WTC11 (cell line): ENCODE data around the gene SUMF1. TPM values are rescaled to one million over a fixed set of nuclear protein-coding genes. Genes with fewer than 3 reads are reported as not detected.

Source experiments
- ATAC-seq: fragments of 200-7000 bp; cut with Tn5 transposase; 2 replicates; pipeline ENCODE4 v1.10.0; 2021; ENCODE audit warnings: mild to moderate bottlenecking, moderate library complexity
- CTCF ChIA-PET: fragments of 300-600 bp; sonication (Branson Sonifier 250); formaldehyde crosslinking; loops from one replicate; lab custom pipeline; 2021; ENCODE audit warnings: antibody characterized with exemption; lab: Charles Lee
- POLR2A ChIA-PET: fragments of 350-600 bp; sonication (Branson Sonifier 250); formaldehyde crosslinking; loops from one replicate; lab custom pipeline; 2021; ENCODE audit warnings: antibody characterized with exemption; lab: Charles Lee
- DNase-seq: peaks from one replicate; pipeline ENCODE4 v3.0.0; 2021; ENCODE audit warnings: low spot score
- H3K27ac Mint-ChIP-seq: 2 replicates; pipeline ENCODE4 v1.8.0; 2021; ENCODE audit warnings: mixed read lengths
- H3K27me3 Mint-ChIP-seq: 2 replicates; pipeline ENCODE4 v1.8.0; 2021; ENCODE audit warnings: low read depth, mild to moderate bottlenecking, moderate library complexity, mixed read lengths
- H3K36me3 Mint-ChIP-seq: 2 replicates; pipeline ENCODE4 v1.8.0; 2021; ENCODE audit warnings: mixed read lengths
- H3K4me1 Mint-ChIP-seq: 2 replicates; pipeline ENCODE4 v1.8.0; 2022; ENCODE audit warnings: mixed read lengths
- H3K4me3 Mint-ChIP-seq: 2 replicates; pipeline ENCODE4 v1.8.0; 2021; ENCODE audit warnings: mild to moderate bottlenecking, moderate library complexity, mixed read lengths
- H3K9me3 Mint-ChIP-seq: 2 replicates; pipeline ENCODE4 v1.8.0; 2021; ENCODE audit warnings: mixed read lengths
- CREB1 ChIP-seq: sonication (generic); formaldehyde crosslinking; IDR thresholded peaks from 2 replicates; pipeline ENCODE4 v1.8.0; 2023; ENCODE audit warnings: mild to moderate bottlenecking, missing genetic modification reagents
- ESRRA ChIP-seq: sonication (generic); formaldehyde crosslinking; IDR thresholded peaks from 2 replicates; pipeline ENCODE4 v1.8.1; 2022; ENCODE audit warnings: mild to moderate bottlenecking, missing genetic modification reagents, borderline replicate concordance
- FOXJ3 ChIP-seq: sonication (generic); formaldehyde crosslinking; IDR thresholded peaks from 2 replicates; pipeline ENCODE4 v1.9.0; 2021; ENCODE audit warnings: missing genetic modification reagents, mild to moderate bottlenecking, borderline replicate concordance
- GRHL2 ChIP-seq: fragments of 250-450 bp; sonication (Bioruptor Pico); IDR thresholded peaks from 2 replicates; pipeline ENCODE4 v1.8.0; 2022; ENCODE audit warnings: mild to moderate bottlenecking, moderate library complexity; ENCODE audit not compliant: insufficient replicate concordance, severe bottlenecking
- JAZF1 ChIP-seq: fragments of 250-450 bp; sonication (Bioruptor Pico); IDR thresholded peaks from 2 replicates; pipeline ENCODE4 v1.9.0; 2021; ENCODE audit warnings: moderate library complexity, mild to moderate bottlenecking, inconsistent platforms
- JUN ChIP-seq: sonication (generic); formaldehyde crosslinking; IDR thresholded peaks from 2 replicates; pipeline ENCODE4 v1.8.0; 2023; ENCODE audit warnings: mild to moderate bottlenecking, missing genetic modification reagents
- PREB ChIP-seq: sonication (generic); formaldehyde crosslinking; IDR thresholded peaks from 2 replicates; pipeline ENCODE4 v1.8.1; 2022; ENCODE audit warnings: mild to moderate bottlenecking, missing genetic modification reagents, moderate library complexity, borderline replicate concordance
- ZNF396 ChIP-seq: fragments of 250-450 bp; sonication (Bioruptor Pico); IDR thresholded peaks from 2 replicates; pipeline ENCODE4 v1.8.0; 2021; ENCODE audit warnings: mild to moderate bottlenecking, moderate library complexity, borderline replicate concordance
- ZNF416 ChIP-seq: fragments of 250-450 bp; sonication (Bioruptor Pico); IDR thresholded peaks from 2 replicates; pipeline ENCODE4 v1.9.0; 2021; ENCODE audit warnings: mild to moderate bottlenecking, inconsistent platforms
- ZNF423 ChIP-seq: fragments of 250-450 bp; sonication (Bioruptor Pico); IDR thresholded peaks from 2 replicates; pipeline ENCODE4 v2.1.2; 2022; ENCODE audit warnings: mild to moderate bottlenecking, moderate library complexity
- ZNF425 ChIP-seq: fragments of 250-450 bp; sonication (Bioruptor Pico); conservative IDR thresholded peaks from 2 replicates; pipeline ENCODE4 v1.9.0; 2021; ENCODE audit warnings: mild to moderate bottlenecking
- ZNF671 ChIP-seq: fragments of 250-450 bp; sonication (Bioruptor Pico); IDR thresholded peaks from 2 replicates; pipeline ENCODE4 v1.8.0; 2021; ENCODE audit warnings: mild to moderate bottlenecking
- total RNA-seq: library from RNA; stranded (reverse); gene quantifications from 3 replicates; pipeline ENCODE4 v1.2.3, GENCODE V29; 2021
- TF ChIP-seq, protein P1 (sequence below): fragments of 250-450 bp; sonication (Bioruptor Pico); IDR thresholded peaks from 2 replicates; pipeline ENCODE4 v1.9.0; 2021; ENCODE audit warnings: mild to moderate bottlenecking

SUMF1 gene
- total RNA-seq, 1 experiment from 2014 or later: 10.4 TPM

DNA sequence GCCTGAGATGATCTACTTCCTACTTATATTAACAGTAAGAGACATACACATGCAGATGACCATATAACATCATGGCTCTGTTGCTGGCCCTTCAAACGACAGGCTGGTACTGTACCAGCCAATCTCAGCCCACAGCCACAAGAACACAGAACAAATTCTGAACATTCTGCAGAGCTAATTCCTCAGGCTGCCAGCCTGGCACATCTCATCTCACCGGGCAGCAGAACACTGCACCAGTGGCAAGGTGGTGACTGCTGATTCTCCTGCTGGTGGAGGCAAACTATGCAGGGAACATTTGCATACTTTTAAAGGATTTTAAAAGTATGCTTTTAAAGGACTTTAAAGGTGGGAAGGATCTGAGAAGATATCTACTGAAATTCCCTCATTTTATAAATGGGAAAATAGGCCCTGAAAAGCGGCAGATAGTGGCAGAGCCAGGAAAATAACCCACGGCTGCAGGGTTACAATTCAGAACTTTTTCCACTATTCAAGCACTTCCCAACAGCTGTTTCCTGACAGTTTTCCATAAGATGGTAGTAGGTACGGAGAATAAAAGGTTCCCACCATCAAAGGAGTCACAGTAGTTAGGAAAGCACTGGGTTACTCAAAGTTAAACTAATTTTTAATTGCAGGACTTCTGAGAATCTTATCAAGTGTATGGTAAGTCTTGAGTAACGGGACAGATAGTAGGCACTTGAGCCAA is 37.3 kb downstream of the SUMF1 start:
- H3K4me1 Mint-ChIP-seq: peaks cover 37% of the 10 kb centered on the region
- H3K9me3 Mint-ChIP-seq: peaks cover 23% of the 10 kb centered on the region
- ChIA-PET CTCF (interaction anchor here (1.7 kb wide), 1 partner anchor 10 kb away, joined by 4 read pairs; no protein-coding TSS in a partner anchor), POLR2A (no interaction called here)
- DNase-seq (no peak), ATAC-seq (no peak)
- TF ChIP-seq PREB (CRISPR knock-in tag) (no peak), ZNF671 (CRISPR knock-in tag) (no peak), JAZF1 (no peak), ZNF396 (CRISPR knock-in tag) (no peak)
- no peak overlapping the region for H3K27ac Mint-ChIP-seq
- peaks cover 22% of the 10 kb centered on the region for H3K36me3 Mint-ChIP-seq
- no peak overlapping the region for H3K4me3 Mint-ChIP-seq
- H3K27me3 Mint-ChIP-seq: peaks cover 35% of the 10 kb centered on the region

DNA sequence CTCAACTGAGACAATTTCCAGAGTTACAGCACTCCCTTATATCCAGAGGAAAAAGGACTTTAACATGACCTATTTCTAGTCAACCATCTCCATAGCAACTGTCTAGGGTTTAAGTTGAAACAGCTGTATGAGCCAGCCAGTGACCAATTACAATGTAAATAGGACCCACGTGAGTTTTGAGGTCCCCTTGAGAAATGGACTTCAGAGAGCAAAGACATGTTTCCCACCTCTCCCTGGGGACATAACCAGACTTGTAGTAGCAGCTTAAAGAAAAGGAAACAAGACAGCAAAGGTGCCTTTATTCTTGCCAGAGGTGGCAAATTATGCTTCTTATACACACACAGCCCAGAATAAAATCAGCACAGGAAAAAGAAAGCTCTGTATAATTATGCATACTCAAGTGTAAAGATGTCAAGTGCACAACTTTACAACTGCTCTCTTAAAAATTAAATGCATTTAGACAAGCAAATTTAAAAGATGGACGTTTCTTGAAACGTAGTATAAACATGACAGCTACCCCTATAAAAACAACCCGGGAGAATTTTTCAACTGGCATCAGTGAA is 40.2 kb downstream of the SUMF1 start:
- ChIA-PET CTCF (no interaction called here), POLR2A (no interaction called here)
- DNase-seq: no peak
- H3K36me3 Mint-ChIP-seq: peaks cover 16% of the 10 kb centered on the region
- no peak overlapping the region for H3K27ac Mint-ChIP-seq
- peaks cover 21% of the 10 kb centered on the region for H3K27me3 Mint-ChIP-seq
- peaks cover 20% of the 10 kb centered on the region for H3K4me1 Mint-ChIP-seq
- H3K4me3 Mint-ChIP-seq: no peak overlapping the region
- TF ChIP-seq JUN (CRISPR knock-in tag): no peak
- ATAC-seq: no peak
- peaks cover 16% of the 10 kb centered on the region for H3K9me3 Mint-ChIP-seq

- peaks cover 11% of the 10 kb centered on the region for H3K9me3 Mint-ChIP-seq
- ChIA-PET CTCF (no interaction called here), POLR2A (no interaction called here)
- H3K4me1 Mint-ChIP-seq: peaks cover 15% of the 10 kb centered on the region
- no peak overlapping the region for H3K4me3 Mint-ChIP-seq
- TF ChIP-seq FOXJ3 (CRISPR knock-in tag) (no peak), GRHL2 (no peak), ZNF425 (CRISPR knock-in tag) (no peak), ZNF423 (CRISPR knock-in tag) (no peak), CREB1 (CRISPR knock-in tag) (no peak), ZNF416 (CRISPR knock-in tag) (no peak), ESRRA (CRISPR knock-in tag) (no peak), JAZF1 (no peak), ZNF671 (CRISPR knock-in tag) (no peak)
- TF ChIP-seq, protein P1, sequence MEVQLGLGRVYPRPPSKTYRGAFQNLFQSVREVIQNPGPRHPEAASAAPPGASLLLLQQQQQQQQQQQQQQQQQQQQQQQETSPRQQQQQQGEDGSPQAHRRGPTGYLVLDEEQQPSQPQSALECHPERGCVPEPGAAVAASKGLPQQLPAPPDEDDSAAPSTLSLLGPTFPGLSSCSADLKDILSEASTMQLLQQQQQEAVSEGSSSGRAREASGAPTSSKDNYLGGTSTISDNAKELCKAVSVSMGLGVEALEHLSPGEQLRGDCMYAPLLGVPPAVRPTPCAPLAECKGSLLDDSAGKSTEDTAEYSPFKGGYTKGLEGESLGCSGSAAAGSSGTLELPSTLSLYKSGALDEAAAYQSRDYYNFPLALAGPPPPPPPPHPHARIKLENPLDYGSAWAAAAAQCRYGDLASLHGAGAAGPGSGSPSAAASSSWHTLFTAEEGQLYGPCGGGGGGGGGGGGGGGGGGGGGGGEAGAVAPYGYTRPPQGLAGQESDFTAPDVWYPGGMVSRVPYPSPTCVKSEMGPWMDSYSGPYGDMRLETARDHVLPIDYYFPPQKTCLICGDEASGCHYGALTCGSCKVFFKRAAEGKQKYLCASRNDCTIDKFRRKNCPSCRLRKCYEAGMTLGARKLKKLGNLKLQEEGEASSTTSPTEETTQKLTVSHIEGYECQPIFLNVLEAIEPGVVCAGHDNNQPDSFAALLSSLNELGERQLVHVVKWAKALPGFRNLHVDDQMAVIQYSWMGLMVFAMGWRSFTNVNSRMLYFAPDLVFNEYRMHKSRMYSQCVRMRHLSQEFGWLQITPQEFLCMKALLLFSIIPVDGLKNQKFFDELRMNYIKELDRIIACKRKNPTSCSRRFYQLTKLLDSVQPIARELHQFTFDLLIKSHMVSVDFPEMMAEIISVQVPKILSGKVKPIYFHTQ (CRISPR knock-in tag): no peak
- peaks cover 15% of the 10 kb centered on the region for H3K27me3 Mint-ChIP-seq
- H3K27ac Mint-ChIP-seq: no peak overlapping the region
- DNase-seq: no peak
- no peak for ATAC-seq
- H3K36me3 Mint-ChIP-seq: peaks cover 10% of the 10 kb centered on the region
Observed at GRCh38 chr3:4426261-4426781, 40.7 kb downstream of the SUMF1 start.
